Thyroid gland (tissue), 4 donors: ENCODE measurements around the gene MYH14.

Experiments
- CTCF ChIP-seq, 6 experiments: fragments of 200-600 bp in 3 of 6; fragments of 450-650 bp in 3 of 6; sonication (generic) in 3 of 6; IDR thresholded peaks; one replicate each; pipeline ENCODE4 v1.5.1; 2016 to 2019; ENCODE audit warnings: antibody characterized with exemption in 6 of 6, mild to moderate bottlenecking in 2 of 6, inconsistent platforms in 1 of 6, moderate library complexity in 1 of 6
- POLR2A ChIP-seq, 2 donors: fragments of 450-650 bp; IDR thresholded peaks; one replicate each; pipeline ENCODE4 v1.6.1; 2017; ENCODE audit warnings: antibody characterized with exemption in 2 of 2, mild to moderate bottlenecking in 2 of 2, moderate library complexity in 1 of 2

GRCh38 chr19:50204081-50204428 is 633 bp downstream of the MYH14 start:
- no peak for TF ChIP-seq POLR2A (IDR thresholded peaks at IDR 0.05)
- no peak for TF ChIP-seq CTCF (IDR thresholded peaks at IDR 0.05)
